ENCODE results near the gene GCKR. TPM values are rescaled to one million over a fixed set of nuclear protein-coding genes. Genes with fewer than 3 reads are reported as not detected.

Gene GCKR
- total and polyA plus RNA-seq, 2 of the 13 experiments (the other 11 are each of a cell fraction or from before 2014, with no cell fraction given) = 15.2 to 48.3 TPM

- TF ChIP-seq, protein P1, sequence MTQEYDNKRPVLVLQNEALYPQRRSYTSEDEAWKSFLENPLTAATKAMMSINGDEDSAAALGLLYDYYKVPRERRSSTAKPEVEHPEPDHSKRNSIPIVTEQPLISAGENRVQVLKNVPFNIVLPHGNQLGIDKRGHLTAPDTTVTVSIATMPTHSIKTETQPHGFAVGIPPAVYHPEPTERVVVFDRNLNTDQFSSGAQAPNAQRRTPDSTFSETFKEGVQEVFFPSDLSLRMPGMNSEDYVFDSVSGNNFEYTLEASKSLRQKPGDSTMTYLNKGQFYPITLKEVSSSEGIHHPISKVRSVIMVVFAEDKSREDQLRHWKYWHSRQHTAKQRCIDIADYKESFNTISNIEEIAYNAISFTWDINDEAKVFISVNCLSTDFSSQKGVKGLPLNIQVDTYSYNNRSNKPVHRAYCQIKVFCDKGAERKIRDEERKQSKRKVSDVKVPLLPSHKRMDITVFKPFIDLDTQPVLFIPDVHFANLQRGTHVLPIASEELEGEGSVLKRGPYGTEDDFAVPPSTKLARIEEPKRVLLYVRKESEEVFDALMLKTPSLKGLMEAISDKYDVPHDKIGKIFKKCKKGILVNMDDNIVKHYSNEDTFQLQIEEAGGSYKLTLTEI (CRISPR knock-in tag; conservative IDR thresholded peaks at IDR 0.05) = no peak
- 0 out of 2 replicates have a peak, but pooled peaks have one; percentile 53 for TF ChIP-seq SSRP1 (CRISPR knock-in tag; IDR thresholded peaks at IDR 0.05)
- no peak for TF ChIP-seq HBP1 (CRISPR knock-in tag; IDR thresholded peaks at IDR 0.05; ENCODE audit: low read depth)
- TF ChIP-seq, protein P2, sequence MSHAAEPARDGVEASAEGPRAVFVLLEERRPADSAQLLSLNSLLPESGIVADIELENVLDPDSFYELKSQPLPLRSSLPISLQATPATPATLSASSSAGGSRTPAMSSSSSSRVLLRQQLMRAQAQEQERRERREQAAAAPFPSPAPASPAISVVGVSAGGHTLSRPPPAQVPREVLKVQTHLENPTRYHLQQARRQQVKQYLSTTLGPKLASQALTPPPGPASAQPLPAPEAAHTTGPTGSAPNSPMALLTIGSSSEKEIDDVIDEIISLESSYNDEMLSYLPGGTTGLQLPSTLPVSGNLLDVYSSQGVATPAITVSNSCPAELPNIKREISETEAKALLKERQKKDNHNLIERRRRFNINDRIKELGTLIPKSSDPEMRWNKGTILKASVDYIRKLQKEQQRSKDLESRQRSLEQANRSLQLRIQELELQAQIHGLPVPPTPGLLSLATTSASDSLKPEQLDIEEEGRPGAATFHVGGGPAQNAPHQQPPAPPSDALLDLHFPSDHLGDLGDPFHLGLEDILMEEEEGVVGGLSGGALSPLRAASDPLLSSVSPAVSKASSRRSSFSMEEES (CRISPR knock-in tag; IDR thresholded peaks at IDR 0.05) = no peak
- no peak for TF ChIP-seq GMEB2 (CRISPR knock-in tag; IDR thresholded peaks at IDR 0.05; ENCODE audit: low read depth)
- TF ChIP-seq GFI1 (CRISPR knock-in tag; IDR thresholded peaks at IDR 0.05; ENCODE audit: borderline replicate concordance) = 0 out of 2 replicates have a peak, but pooled peaks have one; percentile 46
- TF ChIP-seq ZBTB42 (CRISPR knock-in tag; IDR thresholded peaks at IDR 0.05) = no peak
- no peak for TF ChIP-seq GLI4 (CRISPR knock-in tag; IDR thresholded peaks at IDR 0.05; ENCODE audit: borderline replicate concordance)
- no peak for TF ChIP-seq PAWR (CRISPR knock-in tag; IDR thresholded peaks at IDR 0.05; ENCODE audit: borderline replicate concordance)
- TF ChIP-seq ZNF567 (CRISPR knock-in tag; IDR thresholded peaks at IDR 0.05; ENCODE audit: borderline replicate concordance) = no peak
- no peak for TF ChIP-seq ZNF251 (CRISPR knock-in tag; IDR thresholded peaks at IDR 0.05)
- no peak for TF ChIP-seq ZNF33A (CRISPR knock-in tag; IDR thresholded peaks at IDR 0.05; ENCODE audit: borderline replicate concordance)
- TF ChIP-seq ZSCAN31 (CRISPR knock-in tag; IDR thresholded peaks at IDR 0.05; ENCODE audit: low read depth) = 0 out of 2 replicates have a peak, but pooled peaks have one; percentile 40
- TF ChIP-seq ZBTB25 (CRISPR knock-in tag; IDR thresholded peaks at IDR 0.05) = no peak
- no peak for TF ChIP-seq TCF12 (IDR thresholded peaks at IDR 0.05)
- TF ChIP-seq TCF12 (CRISPR knock-in tag; IDR thresholded peaks at IDR 0.05) = 0 out of 2 replicates have a peak, but pooled peaks have one; percentile 37
- TF ChIP-seq, protein P3, sequence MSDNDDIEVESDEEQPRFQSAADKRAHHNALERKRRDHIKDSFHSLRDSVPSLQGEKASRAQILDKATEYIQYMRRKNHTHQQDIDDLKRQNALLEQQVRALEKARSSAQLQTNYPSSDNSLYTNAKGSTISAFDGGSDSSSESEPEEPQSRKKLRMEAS (IDR thresholded peaks at IDR 0.05) = peak; percentile 54; the same call in 1 of the 2 replicates
- TF ChIP-seq, protein P4, sequence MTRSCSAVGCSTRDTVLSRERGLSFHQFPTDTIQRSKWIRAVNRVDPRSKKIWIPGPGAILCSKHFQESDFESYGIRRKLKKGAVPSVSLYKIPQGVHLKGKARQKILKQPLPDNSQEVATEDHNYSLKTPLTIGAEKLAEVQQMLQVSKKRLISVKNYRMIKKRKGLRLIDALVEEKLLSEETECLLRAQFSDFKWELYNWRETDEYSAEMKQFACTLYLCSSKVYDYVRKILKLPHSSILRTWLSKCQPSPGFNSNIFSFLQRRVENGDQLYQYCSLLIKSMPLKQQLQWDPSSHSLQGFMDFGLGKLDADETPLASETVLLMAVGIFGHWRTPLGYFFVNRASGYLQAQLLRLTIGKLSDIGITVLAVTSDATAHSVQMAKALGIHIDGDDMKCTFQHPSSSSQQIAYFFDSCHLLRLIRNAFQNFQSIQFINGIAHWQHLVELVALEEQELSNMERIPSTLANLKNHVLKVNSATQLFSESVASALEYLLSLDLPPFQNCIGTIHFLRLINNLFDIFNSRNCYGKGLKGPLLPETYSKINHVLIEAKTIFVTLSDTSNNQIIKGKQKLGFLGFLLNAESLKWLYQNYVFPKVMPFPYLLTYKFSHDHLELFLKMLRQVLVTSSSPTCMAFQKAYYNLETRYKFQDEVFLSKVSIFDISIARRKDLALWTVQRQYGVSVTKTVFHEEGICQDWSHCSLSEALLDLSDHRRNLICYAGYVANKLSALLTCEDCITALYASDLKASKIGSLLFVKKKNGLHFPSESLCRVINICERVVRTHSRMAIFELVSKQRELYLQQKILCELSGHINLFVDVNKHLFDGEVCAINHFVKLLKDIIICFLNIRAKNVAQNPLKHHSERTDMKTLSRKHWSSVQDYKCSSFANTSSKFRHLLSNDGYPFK (CRISPR knock-in tag; IDR thresholded peaks at IDR 0.05; ENCODE audit: borderline replicate concordance) = no peak
Measured at GRCh38 chr2:27518113-27518781, 21.6 kb downstream of the GCKR start (continued).

Data from HepG2 (cell line).